Heart left ventricle (tissue), 16 donors: ENCODE data around the gene LTC4S. TPM values are rescaled to one million over a fixed set of nuclear protein-coding genes. Genes with fewer than 3 reads are reported as not detected.

Experiments
- ATAC-seq, 4 donors: fragments of 200-7000 bp; cut with Tn5 transposase; one replicate each; pipeline ENCODE4 v1.9.1; 2020 to 2022; ENCODE audit warnings: moderate library complexity in 4 of 4, mild to moderate bottlenecking in 3 of 4, moderate number of reproducible peaks in 1 of 4
- DNase-seq, 5 donors: peaks; one replicate each; pipeline ENCODE4 v3.0.0-alpha.2; 2020
- H3K27ac ChIP-seq, 12 donors: fragments of 200-600 bp; sonication (generic) in 4 of 12; one replicate each; pipeline versions ENCODE4 v1.5.0 to v1.8.0; 2016 to 2022; ENCODE audit warnings: mild to moderate bottlenecking in 2 of 12
- H3K27me3 ChIP-seq, 9 donors: fragments of 200-600 bp; sonication (generic) in 2 of 9; one replicate each; pipeline versions ENCODE4 v1.5.1 to v1.8.0; 2016 to 2022; ENCODE audit warnings: mild to moderate bottlenecking in 3 of 9
- H3K36me3 ChIP-seq, 9 donors: fragments of 200-600 bp; sonication (generic) in 2 of 9; one replicate each; pipeline versions ENCODE4 v1.5.0 to v1.8.0; 2018 to 2022; ENCODE audit warnings: mild to moderate bottlenecking in 2 of 9
- H3K4me1 ChIP-seq, 12 donors: fragments of 200-600 bp; sonication (generic) in 4 of 12; one replicate each; pipeline versions ENCODE4 v1.5.0 to v1.8.0; 2016 to 2022; ENCODE audit warnings: mild to moderate bottlenecking in 3 of 12
- H3K4me3 ChIP-seq, 12 donors: fragments of 200-600 bp; sonication (generic) in 4 of 12; one replicate each; pipeline versions ENCODE4 v1.5.0 to v1.8.0; 2017 to 2022; ENCODE audit warnings: mild to moderate bottlenecking in 9 of 12, moderate library complexity in 4 of 12
- H3K9me3 ChIP-seq, 12 donors: fragments of 200-600 bp; sonication (generic) in 4 of 12; one replicate each; pipeline versions ENCODE4 v1.5.0 to v1.8.0; 2016 to 2022; ENCODE audit warnings: mild to moderate bottlenecking in 1 of 12
- CTCF ChIP-seq, 12 donors: fragments of 200-600 bp; sonication (generic) in 4 of 12; IDR thresholded peaks; one replicate each; pipeline versions ENCODE4 v1.5.0 to v1.8.0; 2018 to 2022; ENCODE audit warnings: antibody characterized with exemption in 12 of 12, mild to moderate bottlenecking in 5 of 12
- POLR2A ChIP-seq, 2 donors: fragments of 450-650 bp; IDR thresholded peaks; one replicate each; pipeline ENCODE4 v1.6.1; 2017; ENCODE audit warnings: antibody characterized with exemption in 2 of 2, mild to moderate bottlenecking in 2 of 2, moderate library complexity in 2 of 2
- WGBS, 4 donors: extraction: QIAGEN DNeasy Blood & Tissue Kit in 2 of 4; methylation state at CpG; one replicate each; pipeline versions ENCODE4 v1.1.5 to v1.1.7; 2013 to 2018; 5-methylcytosine and 5-hydroxymethylcytosine counted together
- intact Hi-C, 10 donors: fragments of 100-400 bp; cut with DNase I; formaldehyde crosslinking; loops; one replicate each; pipeline versions ENCODE4 v1.11.1 to v1.14.2; 2022
- polyA plus RNA-seq, 2 donors: library from polyadenylated mRNA; stranded (reverse); fragments of 200-250 nt; gene quantifications; one replicate each; pipeline ENCODE4 v1.2.3, GENCODE V29; 2013
- total RNA-seq, 9 donors: library from RNA; depleted of rRNA in 2 of 9; stranded (reverse); fragments of >200 nt in 2 of 9; fragmentation: NEBNext Ultra II Directional in 3 of 9; extraction: Animal tissue kit (Norgen Biotek cat#: 25700) in 3 of 9; gene quantifications; one replicate each; pipeline versions ENCODE4 v1.1.0 to v1.2.4, GENCODE V29; 2016 to 2023
- donor health status: ischemic (EF 13 %, LVEDD 7.1; RV severe dilation, severe dysfunction).
- donor health status: healthy with polysubstance abuse.
- donor health status: DM: no; HTN: yes; CAD: no.
- donor health status: DM: no; HTN: no; CAD: no.
- donor health status: ischemic (EF 25% LVEDD 6.9; RV normal size, moderate dysfunction).
- donor health status: ischemic (EF 25% LVEDD 5.7; RV mildly dilated, moderate dysfunction).
- donor health status: healthy.
- donor health status: DM: yes; HTN: yes; CAD: no.
- donor health status: ischemic (EF 35%, LVEDD 5.7; RV mildly dilated, moderate dysfunction).
- donor health status: nonischemic (EF 11% LVEDD 7.7; RV severe dilation, severe dysfunction).
- donor health status: DM: yes; HTN: yes; CAD: no.
- donor health status: PGD.
- donor health status: ischemic (EF 29% LVEDD 5.4; RV normal size, mild dysfunction).
- donor health status: nonischemic (EF 23%, LVEDD 6.1; RV moderate dilation, normal function).

Gene LTC4S
- total and polyA plus RNA-seq, 11 donors = 3.3 to 16.7 (median 9.5) TPM

GRCh38 chr5:179794575-179794974 is 789 bp downstream of the LTC4S start:
- H3K27me3 ChIP-seq = no peaks in the 10 kb centered on the region
- DNase-seq = no peak
- H3K4me1 ChIP-seq = peaks cover 5 to 58% (median 49%) of the 10 kb centered on the region in 12 donors
- peaks cover 7 to 27% (median 25%) of the 10 kb centered on the region in 9 donors for H3K36me3 ChIP-seq
- ATAC-seq = no peak
- TF ChIP-seq CTCF (IDR thresholded peaks at IDR 0.05) (no peak), POLR2A (IDR thresholded peaks at IDR 0.05) (no peak)
- WGBS, 4 donors = 93 to 100% (median 96%) methylated on average over 3 of the region's 3 CpGs
- intact Hi-C loops = loop anchor here in 2 of 10 donors (2.0 kb wide), 2 partner anchors 30 to 32 kb away; no protein-coding TSS in a partner anchor
- peak overlapping the region in 11 of 12 donors; percentile 3 to 82 (median 68) for H3K4me3 ChIP-seq
- H3K9me3 ChIP-seq = no peaks in the 10 kb centered on the region
- H3K27ac ChIP-seq = peak overlapping the region; percentile 47 to 95 (median 86)

GRCh38 chr5:179795049-179795862 is 1.5 kb downstream of the LTC4S start:
- TF ChIP-seq POLR2A (IDR thresholded peaks at IDR 0.05) (no peak), CTCF (IDR thresholded peaks at IDR 0.05) (no peak)
- 11 to 38% (median 19%) methylated on average over 13 to 53 of the region's 53 CpGs for WGBS, 4 donors
- H3K27me3 ChIP-seq = no peaks in the 10 kb centered on the region
- H3K9me3 ChIP-seq = no peaks in the 10 kb centered on the region
- ATAC-seq (peak in 1 of 4 donors; percentile 1), DNase-seq (peak in 2 of 5 donors; percentile 35 to 52)
- H3K27ac ChIP-seq = peak overlapping the region; percentile 63 to 95 (median 86)
- peaks cover 7 to 34% (median 32%) of the 10 kb centered on the region in 9 donors for H3K36me3 ChIP-seq
- peaks cover 5 to 58% (median 49%) of the 10 kb centered on the region in 12 donors for H3K4me1 ChIP-seq
- peak overlapping the region; percentile 46 to 82 (median 68) for H3K4me3 ChIP-seq
- intact Hi-C loops = loop anchor here in 5 of 10 donors (2.0 to 5.0 kb wide), 3 partner anchors 30 to 33 kb away; no protein-coding TSS in a partner anchor

- ATAC-seq (peak; percentile 43 to 75 (median 66)), DNase-seq (peak; percentile 78 to 92 (median 85))
- Histone ChIP-seq H3K4me3 (peak overlapping the region; percentile 46 to 82 (median 68)), H3K27me3 (no peaks in the 10 kb centered on the region), H3K9me3 (no peaks in the 10 kb centered on the region), H3K27ac (peak overlapping the region; percentile 63 to 95 (median 85)), H3K4me1 (peaks cover 5 to 58% (median 49%) of the 10 kb centered on the region in 12 donors), H3K36me3 (peaks cover 7 to 42% (median 38%) of the 10 kb centered on the region in 9 donors)
- TF ChIP-seq POLR2A (IDR thresholded peaks at IDR 0.05) (peak in 1 of 2 donors; percentile 61), CTCF (IDR thresholded peaks at IDR 0.05) (peak; percentile 63 to 96 (median 88))
- intact Hi-C loops = loop anchor here in 9 of 10 donors (1.0 to 5.0 kb wide), 5 partner anchors 31 to 63 kb away; partner anchors contain the start of gene MAML1 (in 1 of the 9)
- 3 to 7% (median 5%) methylated on average over 48 to 113 of the region's 113 CpGs for WGBS, 4 donors
Measured at GRCh38 chr5:179795863-179796833, 2.4 kb downstream of the LTC4S start.
